Measurements from ENCODE around the gene INAVA. TPM values are rescaled to one million over a fixed set of nuclear protein-coding genes. Genes with fewer than 3 reads are reported as not detected.

Gene INAVA
- total and polyA plus RNA-seq, 2 donors (not counting 1 experiment from before 2014, with no cell fraction given), result 0.06 to 0.34 TPM

GRCh38 chr1:200896531-200897196 lies 2.0 kb downstream of the INAVA start:
- H3K9me3 Mint-ChIP-seq (ENCODE audit: insufficient read depth), result no peaks in the 10 kb centered on the region
- POLR2A ChIA-PET, result interaction anchor here (0.6 to 0.7 kb wide), 2 partner anchors 131 to 818 kb away, joined by 4 to 10 read pairs; no protein-coding TSS in a partner anchor
- no peak for ATAC-seq (ENCODE audit: low read depth)

More at GRCh38 chr1:200896531-200897196, 2.0 kb downstream of the INAVA start:
- H3K27ac Mint-ChIP-seq, result no peak overlapping the region
- DNase-seq, result no peak
- peaks cover 0 to 25% (median 11%) of the 10 kb centered on the region in 4 experiments for H3K27me3 ChIP-seq (replicated peaks in 1 of 4; ENCODE audit: control extremely low read depth in 1 of 4, control insufficient read depth in 3 of 4, insufficient read depth in 4 of 4, low read length in 3 of 4)
- intact Hi-C loops (cut with micrococcal nuclease), result no loop called here
- no peak overlapping the region for H3K27ac ChIP-seq (ENCODE audit: low read length in 2 of 2)
- H3K27me3 Mint-ChIP-seq, result peaks cover 13% of the 10 kb centered on the region
- no peak overlapping the region for H3K4me2 ChIP-seq (replicated peaks; ENCODE audit: low read depth, low read length, poor library complexity, severe bottlenecking)
- peaks cover 15 to 23% of the 10 kb centered on the region in 2 donors for H3K4me1 ChIP-seq (ENCODE audit: control insufficient read depth in 2 of 2, insufficient read depth in 2 of 2, low read length in 2 of 2)
- H3K36me3 ChIP-seq (replicated peaks in 1 of 2; ENCODE audit: control extremely low read depth in 1 of 2, control insufficient read depth in 1 of 2, extremely low read depth in 1 of 2, insufficient read depth in 2 of 2, low read length in 1 of 2), result no peaks in the 10 kb centered on the region
- no peaks in the 10 kb centered on the region for H3K9me3 ChIP-seq (ENCODE audit: control extremely low read depth in 1 of 3, control insufficient read depth in 2 of 3, insufficient read depth in 1 of 3, low read length in 2 of 3)
- no peaks in the 10 kb centered on the region for H4K20me1 ChIP-seq (ENCODE audit: control insufficient read depth, insufficient read depth, low read length, poor library complexity, severe bottlenecking)
- WGBS (ENCODE audit: insufficient coverage), result 69% methylated on average over 5 of the region's 10 CpGs
- no peak overlapping the region for H3K9ac ChIP-seq (ENCODE audit: low read length)
- H3K4me1 Mint-ChIP-seq, result peaks cover 22% of the 10 kb centered on the region
- H3K79me2 ChIP-seq (ENCODE audit: control insufficient read depth, insufficient read depth, low read length), result no peaks in the 10 kb centered on the region
- CTCF ChIA-PET, result interaction anchor here (1.5 kb wide), 1 partner anchor 10 kb away, joined by 3 read pairs; no protein-coding TSS in a partner anchor
- no peak overlapping the region for H2AFZ ChIP-seq (ENCODE audit: insufficient read depth, low read depth, low read length, poor library complexity, severe bottlenecking)
- H3K4me3 ChIP-seq (ENCODE audit: control extremely low read depth in 1 of 5, extremely low read depth in 1 of 5, insufficient read depth in 1 of 5, low read depth in 2 of 5, low read length in 4 of 5), result no peak overlapping the region
- no peak for TF ChIP-seq EZH2 (IDR thresholded peaks at IDR 0.05; ENCODE audit: borderline replicate concordance, insufficient read depth, low read depth, low read length, poor library complexity, severe bottlenecking)
- TF ChIP-seq CTCF (IDR thresholded peaks at IDR 0.05), result no peak
- no peak overlapping the region for H3K4me3 Mint-ChIP-seq
